GM12878 (cell line): ENCODE results near the gene MAPKAP1. TPM values are rescaled to one million over a fixed set of nuclear protein-coding genes. Genes with fewer than 3 reads are reported as not detected.

ENCODE experiments used
- ATAC-seq: fragments of 200-7000 bp; cut with Tn5 transposase; 3 replicates; pipeline ENCODE4 v1.9.1; 2020; ENCODE audit warnings: mild to moderate bottlenecking, moderate library complexity
- BruUV-seq: library from RNA; stranded (reverse); fragments of 400-500 nt; replicated peaks from 2 replicates; lab custom pipeline; 2021; lab: Mats Ljungman, UMichigan
- CTCF ChIA-PET: fragments of 300-600 bp; sonication (Branson Sonifier 250); formaldehyde crosslinking; extraction: SDS; loops from one replicate; lab custom pipeline; 2021; ENCODE audit warnings: inconsistent platforms; lab: Yijun Ruan, JAX
- POLR2A ChIA-PET: fragments of 350-600 bp; formaldehyde crosslinking; extraction: SDS; loops from one replicate; lab custom pipeline; 2021; ENCODE audit warnings: inconsistent platforms; lab: Charles Lee
- RAD21 ChIA-PET: fragments of 300-600 bp; sonication (Branson Sonifier 250); formaldehyde crosslinking; loops from one replicate; lab custom pipeline; 2023; ENCODE audit warnings: antibody characterized with exemption; ENCODE audit not compliant: unreplicated experiment; lab: Charles Lee
- SMC1A ChIA-PET: fragments of 300-600 bp; sonication (Branson Sonifier 250); formaldehyde crosslinking; loops from one replicate; lab custom pipeline; 2023; ENCODE audit not compliant: unreplicated experiment, uncharacterized antibody; lab: Charles Lee
- DNase-seq: peaks from one replicate; pipeline ENCODE4 v3.0.0-alpha.2; 2011; ENCODE audit warnings: low read depth, low spot score
- FAIRE-seq: peaks from 3 replicates; lab custom pipeline; 2011; peaks lifted over from hg19 to GRCh38; lab: Jason Lieb, UNC
- H2AFZ ChIP-seq: 2 replicates; pipeline ENCODE4 v1.6.0; 2011; ENCODE audit warnings: low read depth, low read length, control low read depth; ENCODE audit not compliant: control insufficient read depth
- H3K27ac ChIP-seq: 2 replicates; pipeline ENCODE4 v1.5.1; 2011; ENCODE audit warnings: control low read depth; ENCODE audit not compliant: control insufficient read depth, insufficient read depth
- H3K27me3 ChIP-seq, 2 experiments: replicated peaks in 1 of 2; 2 replicates each; pipeline versions ENCODE4 v1.6.0 to v1.6.1; 2011; ENCODE audit warnings: low read length in 1 of 2; ENCODE audit not compliant: control insufficient read depth in 2 of 2, insufficient read depth in 2 of 2
- H3K36me3 ChIP-seq, 2 experiments: 2 replicates each; pipeline ENCODE4 v1.5.1; 2011; ENCODE audit warnings: low read length in 1 of 2; ENCODE audit not compliant: control insufficient read depth in 2 of 2, insufficient read depth in 2 of 2
- H3K4me1 ChIP-seq: 2 replicates; pipeline ENCODE4 v1.6.1; 2011; ENCODE audit warnings: mild to moderate bottlenecking, low read length, moderate library complexity, mixed read lengths; ENCODE audit not compliant: control insufficient read depth, insufficient read depth
- H3K4me2 ChIP-seq: 2 replicates; pipeline ENCODE4 v1.6.0; 2011; ENCODE audit warnings: control low read depth; ENCODE audit not compliant: control insufficient read depth, insufficient read depth
- H3K4me3 ChIP-seq: fragments of 200-600 bp; sonication (generic); 2 replicates; pipeline ENCODE4 v1.5.1; 2016
- H3K79me2 ChIP-seq: 2 replicates; pipeline ENCODE4 v1.6.0; 2011; ENCODE audit warnings: low read length; ENCODE audit not compliant: control insufficient read depth, insufficient read depth
- H3K9ac ChIP-seq: 2 replicates; pipeline ENCODE4 v1.8.0; 2011; ENCODE audit warnings: low read length, control low read depth, mixed read lengths; ENCODE audit not compliant: control insufficient read depth, insufficient read depth
- H3K9me3 ChIP-seq: replicated peaks from 3 replicates; pipeline ENCODE4 v1.5.1; 2011; ENCODE audit warnings: mild to moderate bottlenecking, low read length; ENCODE audit not compliant: control insufficient read depth, insufficient read depth
- H4K20me1 ChIP-seq: 2 replicates; pipeline ENCODE4 v1.6.0; 2011; ENCODE audit not compliant: control insufficient read depth, insufficient read depth
- FOS ChIP-seq: IDR thresholded peaks from 3 replicates; pipeline ENCODE4 v1.6.1; 2011; ENCODE audit warnings: borderline replicate concordance; ENCODE audit not compliant: insufficient read length; ENCODE audit errors: extremely low read depth
- IRF4 ChIP-seq: IDR thresholded peaks from 2 replicates; pipeline ENCODE4 v1.6.1; 2011; ENCODE audit warnings: low read depth, low read length
- KLF5 ChIP-seq: fragments of 450-650 bp; IDR thresholded peaks from 2 replicates; pipeline ENCODE4 v1.6.1; 2014; ENCODE audit warnings: mild to moderate bottlenecking; ENCODE audit not compliant: partially characterized antibody
- TCF3 ChIP-seq: IDR thresholded peaks from 2 replicates; pipeline ENCODE4 v1.6.1; 2012; ENCODE audit warnings: low read depth, mild to moderate bottlenecking, low read length, borderline replicate concordance; ENCODE audit not compliant: insufficient read depth
- YY1 ChIP-seq: IDR thresholded peaks from 2 replicates; pipeline ENCODE4 v1.6.1; 2011; ENCODE audit warnings: low read depth, mild to moderate bottlenecking, low read length
- WGBS: methylation state at CpG from one replicate; pipeline ENCODE4 v1.1.6; 2016; ENCODE audit warnings: low lambda C conversion rate; ENCODE audit not compliant: insufficient replicate concordance, insufficient coverage; ENCODE audit errors: missing lambda C conversion rate; 5-methylcytosine and 5-hydroxymethylcytosine counted together
- in situ Hi-C: fragments of 300-500 bp; cut with MboI; formaldehyde crosslinking; loops from 9 replicates; pipeline ENCODE4 v1.14.3; 2018; ENCODE audit warnings: mixed read lengths
- intact Hi-C: fragments of 100-400 bp; cut with micrococcal nuclease; formaldehyde crosslinking; loops from one replicate; pipeline ENCODE4 v1.14.2; 2022; ENCODE audit not compliant: unreplicated experiment
- polyA plus RNA-seq, 11 experiments: library from polyadenylated mRNA; depleted of rRNA in 4 of 11; unstranded in 6 of 11; stranded (reverse) in 5 of 11; fragments of >200 nt; fragmentation: Nextera tagmentation in 4 of 11; fragmentation: Illumina TruSeq in 1 of 11; extraction: Ambion mirVana in 4 of 11; extraction: Trizol in 1 of 11; gene quantifications; 1 replicate in 1 of 11; 2 replicates in 10 of 11; pipeline versions ENCODE4 v1.2.1 to v1.2.3, GENCODE V29; 2011 to 2016; ENCODE audit warnings: inconsistent platforms in 2 of 11, missing spikeins in 2 of 11, low read depth in 1 of 11
- total RNA-seq, 4 experiments: library from RNA; depleted of rRNA in 3 of 4; stranded (reverse); fragments of >200 nt in 3 of 4; fragmentation: Illumina TruSeq in 1 of 4; extraction: Trizol in 1 of 4; gene quantifications; 2 replicates each; pipeline versions ENCODE4 v1.2.1 to v1.2.3, GENCODE V29; 2013 to 2021
- TF ChIP-seq, protein P1 (sequence below): IDR thresholded peaks from 2 replicates; pipeline ENCODE4 v1.6.1; 2012; ENCODE audit warnings: improper control_type of control experiment, low read depth, low read length; ENCODE audit not compliant: insufficient replicate concordance
- TF ChIP-seq, protein P2 (sequence below): IDR thresholded peaks from 2 replicates; pipeline ENCODE4 v1.6.1; 2012; ENCODE audit warnings: low read length, inconsistent platforms
- TF ChIP-seq, protein P3 (sequence below): IDR thresholded peaks from 2 replicates; pipeline ENCODE4 v1.6.1; 2012; ENCODE audit warnings: low read depth, low read length, improper control_type of control experiment

Gene MAPKAP1
- total and polyA plus RNA-seq, 10 of the 15 experiments (the other 5 are each of a cell fraction or from before 2014, with no cell fraction given) = 5.1 to 188 (median 105) TPM

DNA sequence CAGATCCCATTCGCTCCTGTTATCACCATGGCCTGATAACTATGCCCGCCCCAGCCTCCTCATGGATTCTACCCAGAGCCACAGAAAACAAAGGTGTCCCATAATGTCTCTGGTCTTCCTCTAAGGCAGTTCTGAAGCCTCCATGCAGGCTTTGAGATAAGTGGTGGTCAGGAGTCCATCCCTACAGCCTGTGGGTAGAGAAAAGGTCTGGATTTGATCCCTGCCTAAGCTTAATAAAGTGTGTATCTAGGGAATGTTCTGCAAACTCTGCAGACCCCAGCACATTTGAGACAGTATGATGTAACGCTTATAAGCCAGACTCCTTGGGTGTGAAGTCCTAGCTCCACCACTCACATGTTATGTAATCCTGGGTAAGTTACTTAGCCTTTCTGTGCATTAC is 187.3 kb downstream of the MAPKAP1 start:
- ChIA-PET POLR2A (interaction anchor here (1.0 to 2.1 kb wide), 2 partner anchors 10 kb away, joined by 7 to 15 read pairs; no protein-coding TSS in a partner anchor), SMC1A (interaction anchor here (1.3 kb wide), 1 partner anchor 22 kb away, joined by 3 read pairs; no protein-coding TSS in a partner anchor), CTCF (interaction anchor here (1.4 kb wide), 1 partner anchor 40 kb away, joined by 3 read pairs; no protein-coding TSS in a partner anchor), RAD21 (no interaction called here)
- Histone ChIP-seq H3K4me3 (no peak overlapping the region), H3K36me3 (peaks cover 6% of the 10 kb centered on the region in 2 experiments; a peak in 3 of 4 replicates), H3K9ac (no peak overlapping the region), H3K9me3 (no peaks in the 10 kb centered on the region), H4K20me1 (no peaks in the 10 kb centered on the region), H3K4me1 (peaks cover 8% of the 10 kb centered on the region), H3K4me2 (no peak overlapping the region), H2AFZ (no peak overlapping the region), H3K27ac (no peak overlapping the region), H3K27me3 (no peaks in the 10 kb centered on the region), H3K79me2 (no peaks in the 10 kb centered on the region)
- FAIRE-seq (no peak), ATAC-seq (no peak), DNase-seq (no peak)
- BruUV-seq = no TSS peak
- in situ Hi-C loops (no loop called here), intact Hi-C loops (no loop called here)
- 96% methylated on average over 3 of the region's 3 CpGs for WGBS
- TF ChIP-seq, protein P1, sequence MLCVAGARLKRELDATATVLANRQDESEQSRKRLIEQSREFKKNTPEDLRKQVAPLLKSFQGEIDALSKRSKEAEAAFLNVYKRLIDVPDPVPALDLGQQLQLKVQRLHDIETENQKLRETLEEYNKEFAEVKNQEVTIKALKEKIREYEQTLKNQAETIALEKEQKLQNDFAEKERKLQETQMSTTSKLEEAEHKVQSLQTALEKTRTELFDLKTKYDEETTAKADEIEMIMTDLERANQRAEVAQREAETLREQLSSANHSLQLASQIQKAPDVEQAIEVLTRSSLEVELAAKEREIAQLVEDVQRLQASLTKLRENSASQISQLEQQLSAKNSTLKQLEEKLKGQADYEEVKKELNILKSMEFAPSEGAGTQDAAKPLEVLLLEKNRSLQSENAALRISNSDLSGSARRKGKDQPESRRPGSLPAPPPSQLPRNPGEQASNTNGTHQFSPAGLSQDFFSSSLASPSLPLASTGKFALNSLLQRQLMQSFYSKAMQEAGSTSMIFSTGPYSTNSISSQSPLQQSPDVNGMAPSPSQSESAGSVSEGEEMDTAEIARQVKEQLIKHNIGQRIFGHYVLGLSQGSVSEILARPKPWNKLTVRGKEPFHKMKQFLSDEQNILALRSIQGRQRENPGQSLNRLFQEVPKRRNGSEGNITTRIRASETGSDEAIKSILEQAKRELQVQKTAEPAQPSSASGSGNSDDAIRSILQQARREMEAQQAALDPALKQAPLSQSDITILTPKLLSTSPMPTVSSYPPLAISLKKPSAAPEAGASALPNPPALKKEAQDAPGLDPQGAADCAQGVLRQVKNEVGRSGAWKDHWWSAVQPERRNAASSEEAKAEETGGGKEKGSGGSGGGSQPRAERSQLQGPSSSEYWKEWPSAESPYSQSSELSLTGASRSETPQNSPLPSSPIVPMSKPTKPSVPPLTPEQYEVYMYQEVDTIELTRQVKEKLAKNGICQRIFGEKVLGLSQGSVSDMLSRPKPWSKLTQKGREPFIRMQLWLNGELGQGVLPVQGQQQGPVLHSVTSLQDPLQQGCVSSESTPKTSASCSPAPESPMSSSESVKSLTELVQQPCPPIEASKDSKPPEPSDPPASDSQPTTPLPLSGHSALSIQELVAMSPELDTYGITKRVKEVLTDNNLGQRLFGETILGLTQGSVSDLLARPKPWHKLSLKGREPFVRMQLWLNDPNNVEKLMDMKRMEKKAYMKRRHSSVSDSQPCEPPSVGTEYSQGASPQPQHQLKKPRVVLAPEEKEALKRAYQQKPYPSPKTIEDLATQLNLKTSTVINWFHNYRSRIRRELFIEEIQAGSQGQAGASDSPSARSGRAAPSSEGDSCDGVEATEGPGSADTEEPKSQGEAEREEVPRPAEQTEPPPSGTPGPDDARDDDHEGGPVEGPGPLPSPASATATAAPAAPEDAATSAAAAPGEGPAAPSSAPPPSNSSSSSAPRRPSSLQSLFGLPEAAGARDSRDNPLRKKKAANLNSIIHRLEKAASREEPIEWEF = no peak
- TF ChIP-seq FOS (no peak), KLF5 (no peak), TCF3 (no peak), YY1 (no peak), IRF4 (no peak)
- TF ChIP-seq, protein P2, sequence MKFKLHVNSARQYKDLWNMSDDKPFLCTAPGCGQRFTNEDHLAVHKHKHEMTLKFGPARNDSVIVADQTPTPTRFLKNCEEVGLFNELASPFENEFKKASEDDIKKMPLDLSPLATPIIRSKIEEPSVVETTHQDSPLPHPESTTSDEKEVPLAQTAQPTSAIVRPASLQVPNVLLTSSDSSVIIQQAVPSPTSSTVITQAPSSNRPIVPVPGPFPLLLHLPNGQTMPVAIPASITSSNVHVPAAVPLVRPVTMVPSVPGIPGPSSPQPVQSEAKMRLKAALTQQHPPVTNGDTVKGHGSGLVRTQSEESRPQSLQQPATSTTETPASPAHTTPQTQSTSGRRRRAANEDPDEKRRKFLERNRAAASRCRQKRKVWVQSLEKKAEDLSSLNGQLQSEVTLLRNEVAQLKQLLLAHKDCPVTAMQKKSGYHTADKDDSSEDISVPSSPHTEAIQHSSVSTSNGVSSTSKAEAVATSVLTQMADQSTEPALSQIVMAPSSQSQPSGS = no peak
- TF ChIP-seq, protein P3, sequence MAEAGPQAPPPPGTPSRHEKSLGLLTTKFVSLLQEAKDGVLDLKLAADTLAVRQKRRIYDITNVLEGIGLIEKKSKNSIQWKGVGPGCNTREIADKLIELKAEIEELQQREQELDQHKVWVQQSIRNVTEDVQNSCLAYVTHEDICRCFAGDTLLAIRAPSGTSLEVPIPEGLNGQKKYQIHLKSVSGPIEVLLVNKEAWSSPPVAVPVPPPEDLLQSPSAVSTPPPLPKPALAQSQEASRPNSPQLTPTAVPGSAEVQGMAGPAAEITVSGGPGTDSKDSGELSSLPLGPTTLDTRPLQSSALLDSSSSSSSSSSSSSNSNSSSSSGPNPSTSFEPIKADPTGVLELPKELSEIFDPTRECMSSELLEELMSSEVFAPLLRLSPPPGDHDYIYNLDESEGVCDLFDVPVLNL = no peak
